ENCODE results near the gene C20orf141.

C20orf141 gene

GRCh38 chr20:2794866-2795447 is 19.8 kb upstream of the C20orf141 start:
- H3K4me3 ChIP-seq (ENCODE audit: control insufficient read depth, low read depth, low read length): no peak overlapping the region
- no peak for DNase-seq (ENCODE audit: low read depth)
- TF ChIP-seq CTCF (conservative IDR thresholded peaks at IDR 0.05; ENCODE audit: control insufficient read depth, insufficient read depth, low read depth, low read length): no peak

GRCh38 chr20:2795451-2795850 is 19.3 kb upstream of the C20orf141 start:
- no peak for TF ChIP-seq CTCF (conservative IDR thresholded peaks at IDR 0.05; ENCODE audit: control insufficient read depth, insufficient read depth, low read depth, low read length)
- DNase-seq (ENCODE audit: low read depth): no peak
- no peak overlapping the region for H3K4me3 ChIP-seq (ENCODE audit: control insufficient read depth, low read depth, low read length)

- no peak overlapping the region for H3K4me3 ChIP-seq (ENCODE audit: control insufficient read depth, low read depth, low read length)
- TF ChIP-seq CTCF (conservative IDR thresholded peaks at IDR 0.05; ENCODE audit: control insufficient read depth, insufficient read depth, low read depth, low read length): no peak
- no peak for DNase-seq (ENCODE audit: low read depth)
These were observed 18.7 kb upstream of the C20orf141 start for GRCh38 chr20:2796011-2796660.

- no peak for DNase-seq (ENCODE audit: low read depth)
- no peak overlapping the region for H3K4me3 ChIP-seq (ENCODE audit: control insufficient read depth, low read depth, low read length)
- TF ChIP-seq CTCF (conservative IDR thresholded peaks at IDR 0.05; ENCODE audit: control insufficient read depth, insufficient read depth, low read depth, low read length): no peak
These were observed 17.4 kb upstream of the C20orf141 start for GRCh38 chr20:2797136-2797983.

GRCh38 chr20:2798095-2798805 is 16.5 kb upstream of the C20orf141 start:
- DNase-seq (ENCODE audit: low read depth): no peak
- H3K4me3 ChIP-seq (ENCODE audit: control insufficient read depth, low read depth, low read length): no peak overlapping the region
- no peak for TF ChIP-seq CTCF (conservative IDR thresholded peaks at IDR 0.05; ENCODE audit: control insufficient read depth, insufficient read depth, low read depth, low read length)

GRCh38 chr20:2798814-2799213 is 16.0 kb upstream of the C20orf141 start:
- DNase-seq (ENCODE audit: low read depth): peak; percentile 43
- H3K4me3 ChIP-seq (ENCODE audit: control insufficient read depth, low read depth, low read length): no peak overlapping the region
- no peak for TF ChIP-seq CTCF (conservative IDR thresholded peaks at IDR 0.05; ENCODE audit: control insufficient read depth, insufficient read depth, low read depth, low read length)
